ENCODE measurements around the gene SCT. TPM values are rescaled to one million over a fixed set of nuclear protein-coding genes. Genes with fewer than 3 reads are reported as not detected.

SCT gene
- total RNA-seq, 1 donor from 2014 or later: not detected

DNA sequence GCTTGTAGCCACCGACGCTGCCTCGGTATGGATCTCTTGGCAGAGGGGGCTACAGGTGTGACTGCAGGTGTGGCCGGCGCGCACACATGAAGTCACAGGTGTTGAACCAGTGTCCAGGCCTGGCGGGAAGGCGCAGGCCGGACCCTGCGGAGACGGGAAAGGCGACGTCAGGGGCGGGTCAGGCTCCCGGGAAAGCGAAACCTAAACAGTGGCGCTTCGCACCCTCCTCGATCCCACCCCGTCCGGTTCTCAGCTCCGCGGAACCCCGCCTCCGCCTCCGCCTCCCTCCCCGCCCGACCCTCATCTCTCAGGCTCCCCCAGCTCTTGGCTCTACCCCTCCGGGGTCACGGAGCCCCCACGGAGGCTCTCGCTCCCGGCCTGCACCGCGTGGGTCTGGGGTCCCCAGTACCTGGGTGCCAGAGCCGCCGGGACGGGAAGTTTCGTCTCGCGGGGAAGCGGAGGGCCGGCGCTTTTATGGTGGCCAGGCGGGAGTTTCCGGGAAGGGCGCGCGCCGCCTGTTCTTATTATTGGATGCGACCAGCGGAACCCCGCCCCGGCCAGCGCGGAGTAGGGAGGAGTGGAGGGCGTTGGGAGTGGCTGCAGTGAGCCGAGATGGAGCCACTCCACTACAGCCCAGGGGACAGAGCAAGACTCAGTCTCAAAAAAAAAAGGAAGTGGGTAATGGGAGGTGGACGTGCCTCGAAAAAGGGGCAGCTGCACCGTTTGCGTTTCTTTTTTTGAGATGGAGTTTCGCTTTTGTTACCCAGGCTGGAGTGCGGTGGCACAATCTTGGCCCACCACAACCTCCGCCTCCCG lies 11.3 kb downstream of the SCT start, which contains the start of gene IRF7:
TSS of gene IRF7 (minus strand) at position 447 of the 816 bp plus-strand sequence. CDS start 586 bp downstream, outside the sequence.
- peak in 1 of 2 donors; percentile 87 for DNase-seq (ENCODE audit: extremely low spot score in 2 of 2)
- TF ChIP-seq POLR2AphosphoS5 (IDR thresholded peaks at IDR 0.05; ENCODE audit: insufficient read depth in 1 of 2, low read depth in 1 of 2) (peak; percentile 85 to 92), POLR2A (IDR thresholded peaks at IDR 0.05) (peak in 1 of 2 donors; percentile 58)
- TF ChIP-seq, protein P1, sequence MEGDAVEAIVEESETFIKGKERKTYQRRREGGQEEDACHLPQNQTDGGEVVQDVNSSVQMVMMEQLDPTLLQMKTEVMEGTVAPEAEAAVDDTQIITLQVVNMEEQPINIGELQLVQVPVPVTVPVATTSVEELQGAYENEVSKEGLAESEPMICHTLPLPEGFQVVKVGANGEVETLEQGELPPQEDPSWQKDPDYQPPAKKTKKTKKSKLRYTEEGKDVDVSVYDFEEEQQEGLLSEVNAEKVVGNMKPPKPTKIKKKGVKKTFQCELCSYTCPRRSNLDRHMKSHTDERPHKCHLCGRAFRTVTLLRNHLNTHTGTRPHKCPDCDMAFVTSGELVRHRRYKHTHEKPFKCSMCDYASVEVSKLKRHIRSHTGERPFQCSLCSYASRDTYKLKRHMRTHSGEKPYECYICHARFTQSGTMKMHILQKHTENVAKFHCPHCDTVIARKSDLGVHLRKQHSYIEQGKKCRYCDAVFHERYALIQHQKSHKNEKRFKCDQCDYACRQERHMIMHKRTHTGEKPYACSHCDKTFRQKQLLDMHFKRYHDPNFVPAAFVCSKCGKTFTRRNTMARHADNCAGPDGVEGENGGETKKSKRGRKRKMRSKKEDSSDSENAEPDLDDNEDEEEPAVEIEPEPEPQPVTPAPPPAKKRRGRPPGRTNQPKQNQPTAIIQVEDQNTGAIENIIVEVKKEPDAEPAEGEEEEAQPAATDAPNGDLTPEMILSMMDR (IDR thresholded peaks at IDR 0.05): no peak
- Histone ChIP-seq H3K27ac (peak within 1 kb of the TSS; percentile 88), H3K36me3 (peaks cover 0 to 27% of the 10 kb centered on the region in 2 donors), H3K4me3 (peak within 1 kb of the TSS; percentile 67 to 79), H3K4me1 (peaks cover 36% of the 10 kb centered on the region), H3K27me3 (no peaks in the 10 kb centered on the region), H3K9me3 (no peaks in the 10 kb centered on the region)
- intact Hi-C loops (cut with DNase I): no loop called here

DNA sequence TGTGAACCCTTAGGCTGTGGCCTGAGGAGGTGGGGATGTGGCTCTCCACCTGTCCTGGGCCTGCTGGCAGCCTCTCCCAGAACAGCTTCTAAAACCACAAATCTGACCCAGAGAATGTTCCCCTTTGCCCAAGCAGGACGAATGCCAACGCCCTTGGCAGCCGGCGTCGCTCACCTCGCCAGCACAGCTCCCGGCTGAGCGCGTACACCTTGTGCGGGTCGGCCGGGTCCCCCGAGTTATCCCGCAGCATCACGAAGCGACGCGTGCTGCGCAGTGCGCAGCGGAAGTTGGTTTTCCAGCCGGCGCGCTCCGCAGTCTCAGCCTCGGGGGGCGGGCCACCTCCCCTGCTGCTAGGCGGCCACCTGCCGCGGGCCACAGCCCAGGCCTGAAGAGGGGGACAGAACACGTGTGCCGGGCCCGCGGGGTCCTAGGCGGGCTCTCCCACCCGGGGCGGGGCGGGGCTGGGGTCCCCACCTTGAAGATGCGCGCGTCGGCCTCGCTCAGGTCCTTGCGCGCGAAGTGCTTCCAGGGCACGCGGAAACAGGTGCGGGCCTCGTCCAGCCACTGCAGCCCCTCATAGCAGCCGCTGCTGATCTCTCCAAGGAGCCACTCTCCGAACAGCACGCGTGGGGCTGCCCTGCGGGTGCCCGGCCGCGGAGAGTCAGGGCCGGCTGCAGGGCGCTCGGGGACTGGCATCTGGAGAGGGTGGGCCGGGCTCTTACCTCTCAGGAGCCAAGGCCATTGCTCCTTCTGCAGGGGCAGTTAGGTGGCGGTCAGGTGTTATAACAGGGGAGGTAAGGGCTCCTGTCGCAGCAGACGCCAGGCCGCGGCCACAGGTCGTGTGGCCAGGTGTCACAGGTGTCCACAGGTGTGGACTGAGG lies 12.1 kb downstream of the SCT start:
- H3K4me3 ChIP-seq: peak overlapping the region; percentile 67 to 79
- peak in 1 of 2 donors; percentile 87 for DNase-seq (ENCODE audit: extremely low spot score in 2 of 2)
- H3K9me3 ChIP-seq: no peaks in the 10 kb centered on the region
- no peaks in the 10 kb centered on the region for H3K27me3 ChIP-seq
- TF ChIP-seq POLR2AphosphoS5 (IDR thresholded peaks at IDR 0.05; ENCODE audit: insufficient read depth in 1 of 2, low read depth in 1 of 2) (no peak), POLR2A (IDR thresholded peaks at IDR 0.05) (no peak)
- H3K36me3 ChIP-seq: peaks cover 0 to 36% of the 10 kb centered on the region in 2 donors
- H3K27ac ChIP-seq: peak overlapping the region; percentile 88
- peaks cover 36% of the 10 kb centered on the region for H3K4me1 ChIP-seq
- intact Hi-C loops (cut with DNase I): no loop called here

DNA sequence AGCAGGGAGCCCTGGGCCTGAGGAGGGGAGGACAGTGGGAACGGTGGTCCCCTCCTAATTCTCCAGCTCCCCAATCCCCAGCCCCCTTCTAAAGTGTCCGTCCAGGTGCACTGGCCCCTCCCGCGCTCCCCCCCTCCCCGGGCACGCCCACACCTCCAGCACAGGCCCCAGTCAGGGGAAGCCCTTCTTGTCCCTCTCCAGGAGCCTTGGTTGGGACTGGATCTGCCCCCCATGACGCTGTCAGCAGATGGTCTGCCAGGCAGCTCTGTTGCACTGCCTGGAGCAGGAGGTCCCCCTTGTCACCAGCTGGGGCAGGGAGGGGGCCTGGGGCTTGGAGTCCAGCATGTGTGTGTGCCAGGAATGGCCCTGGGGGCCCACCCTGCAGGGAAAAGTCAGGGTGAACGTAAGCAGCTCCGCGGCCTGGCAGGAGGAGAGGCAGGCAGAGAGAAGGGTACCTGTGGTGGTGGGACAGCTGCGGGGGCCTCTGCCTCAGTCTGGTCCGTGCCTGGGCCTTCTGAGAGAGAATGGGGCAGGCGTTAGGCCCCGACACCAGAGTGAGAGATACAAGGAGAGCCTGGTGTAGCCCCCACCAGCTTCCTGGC lies 12.9 kb downstream of the SCT start:
- no peaks in the 10 kb centered on the region for H3K27me3 ChIP-seq
- no peak for DNase-seq (ENCODE audit: extremely low spot score in 2 of 2)
- H3K9me3 ChIP-seq: no peaks in the 10 kb centered on the region
- H3K4me3 ChIP-seq: no peak overlapping the region
- peaks cover 36% of the 10 kb centered on the region for H3K4me1 ChIP-seq
- intact Hi-C loops (cut with DNase I): no loop called here
- peak overlapping the region; percentile 88 for H3K27ac ChIP-seq
- TF ChIP-seq, protein P1 (IDR thresholded peaks at IDR 0.05): no peak
- no peak for TF ChIP-seq POLR2A (IDR thresholded peaks at IDR 0.05)
- TF ChIP-seq POLR2AphosphoS5 (IDR thresholded peaks at IDR 0.05; ENCODE audit: insufficient read depth in 1 of 2, low read depth in 1 of 2): no peak
- H3K36me3 ChIP-seq: peaks cover 0 to 43% of the 10 kb centered on the region in 2 donors

DNA sequence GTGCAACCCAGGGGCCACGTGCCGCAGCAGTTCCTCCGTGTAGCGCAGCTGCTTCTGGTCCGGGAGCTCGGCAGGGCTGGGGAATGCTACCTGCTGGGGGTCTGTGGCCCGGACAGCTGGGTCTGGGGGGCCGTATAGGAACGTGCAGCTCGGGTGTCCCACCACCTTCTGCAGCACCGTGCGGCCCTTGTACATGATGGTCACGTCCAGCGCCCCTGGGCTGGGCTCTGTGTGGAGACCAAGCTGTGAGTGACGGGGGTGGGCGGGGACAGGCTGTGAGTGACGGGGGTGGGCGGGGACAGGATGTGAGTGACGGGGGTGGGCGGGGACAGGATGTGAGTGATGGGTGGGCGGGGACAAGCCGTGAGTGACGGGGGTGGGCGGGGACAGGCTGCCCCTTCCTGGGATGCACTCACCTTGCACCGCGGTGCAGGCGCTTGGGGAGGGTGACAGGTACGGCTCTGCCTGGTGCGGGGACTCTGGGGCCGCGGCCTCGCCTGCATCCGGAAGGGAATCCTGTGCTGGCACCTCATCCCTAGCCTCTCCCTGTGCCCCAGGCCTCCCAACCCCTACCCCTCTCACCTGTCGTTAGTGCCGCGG lies 13.5 kb downstream of the SCT start:
- peaks cover 36% of the 10 kb centered on the region for H3K4me1 ChIP-seq
- peak overlapping the region; percentile 88 for H3K27ac ChIP-seq

More for the DNA sequence above, 13.5 kb downstream of the SCT start:
- TF ChIP-seq POLR2A (IDR thresholded peaks at IDR 0.05) (no peak), POLR2AphosphoS5 (IDR thresholded peaks at IDR 0.05; ENCODE audit: insufficient read depth in 1 of 2, low read depth in 1 of 2) (no peak)
- TF ChIP-seq, protein P1 (IDR thresholded peaks at IDR 0.05): no peak
- Histone ChIP-seq H3K27me3 (no peaks in the 10 kb centered on the region), H3K9me3 (no peaks in the 10 kb centered on the region), H3K36me3 (peaks cover 0 to 50% of the 10 kb centered on the region in 2 donors), H3K4me3 (no peak overlapping the region)
- no peak for DNase-seq (ENCODE audit: extremely low spot score in 2 of 2)
- intact Hi-C loops (cut with DNase I): no loop called here
